WTC11 (cell line): Measurements from ENCODE around the gene MAPT. TPM values are rescaled to one million over a fixed set of nuclear protein-coding genes. Genes with fewer than 3 reads are reported as not detected.

ENCODE experiments used
- ATAC-seq: fragments of 200-7000 bp; cut with Tn5 transposase; 2 replicates; pipeline ENCODE4 v1.10.0; 2021; ENCODE audit warnings: mild to moderate bottlenecking, moderate library complexity
- CTCF ChIA-PET: fragments of 300-600 bp; sonication (Branson Sonifier 250); formaldehyde crosslinking; loops from one replicate; lab custom pipeline; 2021; ENCODE audit warnings: antibody characterized with exemption; lab: Charles Lee
- POLR2A ChIA-PET: fragments of 350-600 bp; sonication (Branson Sonifier 250); formaldehyde crosslinking; loops from one replicate; lab custom pipeline; 2021; ENCODE audit warnings: antibody characterized with exemption; lab: Charles Lee
- DNase-seq: peaks from one replicate; pipeline ENCODE4 v3.0.0; 2021; ENCODE audit warnings: low spot score
- H3K27ac Mint-ChIP-seq: 2 replicates; pipeline ENCODE4 v1.8.0; 2021; ENCODE audit warnings: mixed read lengths
- H3K27me3 Mint-ChIP-seq: 2 replicates; pipeline ENCODE4 v1.8.0; 2021; ENCODE audit warnings: low read depth, mild to moderate bottlenecking, moderate library complexity, mixed read lengths
- H3K36me3 Mint-ChIP-seq: 2 replicates; pipeline ENCODE4 v1.8.0; 2021; ENCODE audit warnings: mixed read lengths
- H3K4me1 Mint-ChIP-seq: 2 replicates; pipeline ENCODE4 v1.8.0; 2022; ENCODE audit warnings: mixed read lengths
- H3K4me3 Mint-ChIP-seq: 2 replicates; pipeline ENCODE4 v1.8.0; 2021; ENCODE audit warnings: mild to moderate bottlenecking, moderate library complexity, mixed read lengths
- H3K9me3 Mint-ChIP-seq: 2 replicates; pipeline ENCODE4 v1.8.0; 2021; ENCODE audit warnings: mixed read lengths
- CBFB ChIP-seq: sonication (generic); formaldehyde crosslinking; IDR thresholded peaks from 2 replicates; pipeline ENCODE4 v1.8.1; 2022; ENCODE audit warnings: mild to moderate bottlenecking, low read depth, missing genetic modification reagents
- GRHL2 ChIP-seq: fragments of 250-450 bp; sonication (Bioruptor Pico); IDR thresholded peaks from 2 replicates; pipeline ENCODE4 v1.8.0; 2022; ENCODE audit warnings: mild to moderate bottlenecking, moderate library complexity; ENCODE audit not compliant: insufficient replicate concordance, severe bottlenecking
- JUN ChIP-seq: sonication (generic); formaldehyde crosslinking; IDR thresholded peaks from 2 replicates; pipeline ENCODE4 v1.8.0; 2023; ENCODE audit warnings: mild to moderate bottlenecking, missing genetic modification reagents
- MYBL2 ChIP-seq: sonication (generic); formaldehyde crosslinking; IDR thresholded peaks from 2 replicates; pipeline ENCODE4 v1.8.1; 2023; ENCODE audit warnings: mild to moderate bottlenecking, moderate library complexity, missing genetic modification reagents
- NR2C2 ChIP-seq: sonication (generic); formaldehyde crosslinking; IDR thresholded peaks from 2 replicates; pipeline ENCODE4 v1.8.0; 2022; ENCODE audit warnings: mild to moderate bottlenecking, missing genetic modification reagents
- SMAD4 ChIP-seq: sonication (generic); formaldehyde crosslinking; IDR thresholded peaks from 2 replicates; pipeline ENCODE4 v1.8.0; 2022; ENCODE audit warnings: mild to moderate bottlenecking, missing genetic modification reagents
- TEAD4 ChIP-seq: sonication (generic); formaldehyde crosslinking; IDR thresholded peaks from 2 replicates; pipeline ENCODE4 v1.8.0; 2022; ENCODE audit warnings: mild to moderate bottlenecking, missing genetic modification reagents
- ZNF138 ChIP-seq: sonication (generic); formaldehyde crosslinking; conservative IDR thresholded peaks from 2 replicates; pipeline ENCODE4 v1.8.1; 2022; ENCODE audit warnings: mild to moderate bottlenecking, moderate library complexity, missing genetic modification reagents
- total RNA-seq: library from RNA; stranded (reverse); gene quantifications from 3 replicates; pipeline ENCODE4 v1.2.3, GENCODE V29; 2021
- TF ChIP-seq, protein P1 (sequence below): fragments of 250-450 bp; sonication (Bioruptor Pico); IDR thresholded peaks from 2 replicates; pipeline ENCODE4 v1.9.0; 2021; ENCODE audit warnings: mild to moderate bottlenecking, borderline replicate concordance
- TF ChIP-seq, protein P2 (sequence below): sonication (generic); formaldehyde crosslinking; IDR thresholded peaks from 2 replicates; pipeline ENCODE4 v1.8.0; 2022; ENCODE audit warnings: mild to moderate bottlenecking, missing genetic modification reagents
- TF ChIP-seq, protein P3 (sequence below): sonication (generic); formaldehyde crosslinking; IDR thresholded peaks from 2 replicates; pipeline ENCODE4 v1.8.1; 2023; ENCODE audit warnings: mild to moderate bottlenecking, moderate library complexity, missing genetic modification reagents
- TF ChIP-seq, protein P4 (sequence below): sonication (generic); formaldehyde crosslinking; IDR thresholded peaks from 2 replicates; pipeline ENCODE4 v1.8.1; 2022; ENCODE audit warnings: mild to moderate bottlenecking, moderate library complexity, missing genetic modification reagents
- TF ChIP-seq, protein P5 (sequence below): sonication (generic); formaldehyde crosslinking; IDR thresholded peaks from 2 replicates; pipeline ENCODE4 v1.8.1; 2023; ENCODE audit warnings: mild to moderate bottlenecking, missing genetic modification reagents, moderate library complexity
- TF ChIP-seq, protein P6 (sequence below): sonication (generic); formaldehyde crosslinking; IDR thresholded peaks from 2 replicates; pipeline ENCODE4 v1.8.1; 2022; ENCODE audit warnings: mild to moderate bottlenecking, missing genetic modification reagents, moderate library complexity, borderline replicate concordance
- TF ChIP-seq, protein P7 (sequence below): sonication (generic); formaldehyde crosslinking; IDR thresholded peaks from 2 replicates; pipeline ENCODE4 v1.8.0; 2022; ENCODE audit warnings: missing genetic modification reagents
- TF ChIP-seq, protein P8 (sequence below): fragments of 250-450 bp; sonication (Bioruptor Pico); IDR thresholded peaks from 2 replicates; pipeline ENCODE4 v1.9.0; 2021; ENCODE audit warnings: moderate library complexity, mild to moderate bottlenecking, inconsistent platforms, borderline replicate concordance

Gene MAPT
- total RNA-seq, 1 experiment from 2014 or later, result 2.2 TPM

DNA sequence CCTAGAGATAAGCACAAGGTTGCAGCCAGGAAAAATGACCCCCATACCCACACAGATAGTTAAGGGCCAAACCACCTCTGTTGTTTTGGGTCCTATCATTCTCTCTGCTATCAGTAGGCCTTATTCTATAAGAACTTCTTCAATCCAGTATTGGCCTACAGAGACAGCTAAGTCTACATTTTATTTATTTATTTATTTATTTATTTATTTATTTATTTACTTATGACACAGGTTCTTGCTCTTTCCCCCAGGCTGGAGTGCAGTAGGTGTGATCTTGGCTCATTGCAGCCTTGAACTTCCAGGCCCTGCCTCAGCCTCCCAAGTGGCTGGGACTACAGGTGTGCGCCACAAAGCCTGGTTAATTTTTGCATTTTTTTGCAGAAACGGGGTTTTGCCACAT is 7.5 kb upstream of the MAPT start (continued):
- TF ChIP-seq, protein P1, sequence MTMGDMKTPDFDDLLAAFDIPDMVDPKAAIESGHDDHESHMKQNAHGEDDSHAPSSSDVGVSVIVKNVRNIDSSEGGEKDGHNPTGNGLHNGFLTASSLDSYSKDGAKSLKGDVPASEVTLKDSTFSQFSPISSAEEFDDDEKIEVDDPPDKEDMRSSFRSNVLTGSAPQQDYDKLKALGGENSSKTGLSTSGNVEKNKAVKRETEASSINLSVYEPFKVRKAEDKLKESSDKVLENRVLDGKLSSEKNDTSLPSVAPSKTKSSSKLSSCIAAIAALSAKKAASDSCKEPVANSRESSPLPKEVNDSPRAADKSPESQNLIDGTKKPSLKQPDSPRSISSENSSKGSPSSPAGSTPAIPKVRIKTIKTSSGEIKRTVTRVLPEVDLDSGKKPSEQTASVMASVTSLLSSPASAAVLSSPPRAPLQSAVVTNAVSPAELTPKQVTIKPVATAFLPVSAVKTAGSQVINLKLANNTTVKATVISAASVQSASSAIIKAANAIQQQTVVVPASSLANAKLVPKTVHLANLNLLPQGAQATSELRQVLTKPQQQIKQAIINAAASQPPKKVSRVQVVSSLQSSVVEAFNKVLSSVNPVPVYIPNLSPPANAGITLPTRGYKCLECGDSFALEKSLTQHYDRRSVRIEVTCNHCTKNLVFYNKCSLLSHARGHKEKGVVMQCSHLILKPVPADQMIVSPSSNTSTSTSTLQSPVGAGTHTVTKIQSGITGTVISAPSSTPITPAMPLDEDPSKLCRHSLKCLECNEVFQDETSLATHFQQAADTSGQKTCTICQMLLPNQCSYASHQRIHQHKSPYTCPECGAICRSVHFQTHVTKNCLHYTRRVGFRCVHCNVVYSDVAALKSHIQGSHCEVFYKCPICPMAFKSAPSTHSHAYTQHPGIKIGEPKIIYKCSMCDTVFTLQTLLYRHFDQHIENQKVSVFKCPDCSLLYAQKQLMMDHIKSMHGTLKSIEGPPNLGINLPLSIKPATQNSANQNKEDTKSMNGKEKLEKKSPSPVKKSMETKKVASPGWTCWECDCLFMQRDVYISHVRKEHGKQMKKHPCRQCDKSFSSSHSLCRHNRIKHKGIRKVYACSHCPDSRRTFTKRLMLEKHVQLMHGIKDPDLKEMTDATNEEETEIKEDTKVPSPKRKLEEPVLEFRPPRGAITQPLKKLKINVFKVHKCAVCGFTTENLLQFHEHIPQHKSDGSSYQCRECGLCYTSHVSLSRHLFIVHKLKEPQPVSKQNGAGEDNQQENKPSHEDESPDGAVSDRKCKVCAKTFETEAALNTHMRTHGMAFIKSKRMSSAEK (CRISPR knock-in tag), result no peak
- TF ChIP-seq CBFB (CRISPR knock-in tag), result no peak
- TF ChIP-seq, protein P2, sequence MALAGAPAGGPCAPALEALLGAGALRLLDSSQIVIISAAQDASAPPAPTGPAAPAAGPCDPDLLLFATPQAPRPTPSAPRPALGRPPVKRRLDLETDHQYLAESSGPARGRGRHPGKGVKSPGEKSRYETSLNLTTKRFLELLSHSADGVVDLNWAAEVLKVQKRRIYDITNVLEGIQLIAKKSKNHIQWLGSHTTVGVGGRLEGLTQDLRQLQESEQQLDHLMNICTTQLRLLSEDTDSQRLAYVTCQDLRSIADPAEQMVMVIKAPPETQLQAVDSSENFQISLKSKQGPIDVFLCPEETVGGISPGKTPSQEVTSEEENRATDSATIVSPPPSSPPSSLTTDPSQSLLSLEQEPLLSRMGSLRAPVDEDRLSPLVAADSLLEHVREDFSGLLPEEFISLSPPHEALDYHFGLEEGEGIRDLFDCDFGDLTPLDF (CRISPR knock-in tag), result no peak
- no peak for TF ChIP-seq MYBL2 (CRISPR knock-in tag)
- TF ChIP-seq, protein P3, sequence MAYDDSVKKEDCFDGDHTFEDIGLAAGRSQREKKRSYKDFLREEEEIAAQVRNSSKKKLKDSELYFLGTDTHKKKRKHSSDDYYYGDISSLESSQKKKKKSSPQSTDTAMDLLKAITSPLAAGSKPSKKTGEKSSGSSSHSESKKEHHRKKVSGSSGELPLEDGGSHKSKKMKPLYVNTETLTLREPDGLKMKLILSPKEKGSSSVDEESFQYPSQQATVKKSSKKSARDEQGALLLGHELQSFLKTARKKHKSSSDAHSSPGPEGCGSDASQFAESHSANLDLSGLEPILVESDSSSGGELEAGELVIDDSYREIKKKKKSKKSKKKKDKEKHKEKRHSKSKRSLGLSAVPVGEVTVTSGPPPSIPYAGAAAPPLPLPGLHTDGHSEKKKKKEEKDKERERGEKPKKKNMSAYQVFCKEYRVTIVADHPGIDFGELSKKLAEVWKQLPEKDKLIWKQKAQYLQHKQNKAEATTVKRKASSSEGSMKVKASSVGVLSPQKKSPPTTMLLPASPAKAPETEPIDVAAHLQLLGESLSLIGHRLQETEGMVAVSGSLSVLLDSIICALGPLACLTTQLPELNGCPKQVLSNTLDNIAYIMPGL, result no peak
- no peak for TF ChIP-seq TEAD4 (CRISPR knock-in tag)
- TF ChIP-seq NR2C2 (CRISPR knock-in tag), result no peak
- TF ChIP-seq, protein P4, sequence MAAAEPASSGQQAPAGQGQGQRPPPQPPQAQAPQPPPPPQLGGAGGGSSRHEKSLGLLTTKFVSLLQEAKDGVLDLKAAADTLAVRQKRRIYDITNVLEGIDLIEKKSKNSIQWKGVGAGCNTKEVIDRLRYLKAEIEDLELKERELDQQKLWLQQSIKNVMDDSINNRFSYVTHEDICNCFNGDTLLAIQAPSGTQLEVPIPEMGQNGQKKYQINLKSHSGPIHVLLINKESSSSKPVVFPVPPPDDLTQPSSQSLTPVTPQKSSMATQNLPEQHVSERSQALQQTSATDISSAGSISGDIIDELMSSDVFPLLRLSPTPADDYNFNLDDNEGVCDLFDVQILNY (CRISPR knock-in tag), result no peak
- TF ChIP-seq, protein P5, sequence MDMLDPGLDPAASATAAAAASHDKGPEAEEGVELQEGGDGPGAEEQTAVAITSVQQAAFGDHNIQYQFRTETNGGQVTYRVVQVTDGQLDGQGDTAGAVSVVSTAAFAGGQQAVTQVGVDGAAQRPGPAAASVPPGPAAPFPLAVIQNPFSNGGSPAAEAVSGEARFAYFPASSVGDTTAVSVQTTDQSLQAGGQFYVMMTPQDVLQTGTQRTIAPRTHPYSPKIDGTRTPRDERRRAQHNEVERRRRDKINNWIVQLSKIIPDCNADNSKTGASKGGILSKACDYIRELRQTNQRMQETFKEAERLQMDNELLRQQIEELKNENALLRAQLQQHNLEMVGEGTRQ (CRISPR knock-in tag), result no peak

DNA sequence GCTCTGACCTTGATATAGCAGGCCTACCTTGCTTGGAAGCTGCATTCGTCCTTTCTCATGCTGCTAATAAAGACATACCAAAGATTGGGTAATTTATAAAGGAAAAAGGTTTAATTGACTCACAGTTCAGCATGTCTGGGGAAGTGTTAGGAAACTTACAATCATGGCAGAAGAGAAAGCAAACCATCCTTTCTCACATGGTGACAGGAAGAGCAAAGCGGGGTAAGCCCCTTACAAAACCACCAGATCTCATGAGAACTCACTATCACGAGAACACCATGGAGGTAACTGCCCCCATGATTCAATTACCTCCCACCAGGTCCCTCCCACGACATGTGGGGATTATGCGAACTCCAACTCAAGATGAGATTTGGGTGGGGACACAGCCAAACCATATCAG is 6.0 kb upstream of the MAPT start:
- H3K4me3 Mint-ChIP-seq, result no peak overlapping the region
- H3K27ac Mint-ChIP-seq, result no peak overlapping the region
- DNase-seq, result no peak
- H3K9me3 Mint-ChIP-seq, result no peaks in the 10 kb centered on the region
- ATAC-seq, result no peak
- no peaks in the 10 kb centered on the region for H3K36me3 Mint-ChIP-seq
- ChIA-PET POLR2A (no interaction called here), CTCF (interaction anchor here (0.6 kb wide), 1 partner anchor 83 kb away, joined by 3 read pairs; no protein-coding TSS in a partner anchor)
- H3K27me3 Mint-ChIP-seq, result peaks cover 33% of the 10 kb centered on the region
- no peaks in the 10 kb centered on the region for H3K4me1 Mint-ChIP-seq
- TF ChIP-seq, protein P1 (CRISPR knock-in tag), result no peak
- TF ChIP-seq GRHL2 (CRISPR knock-in tag) (no peak), ZNF138 (CRISPR knock-in tag) (no peak), JUN (no peak), SMAD4 (no peak)
- TF ChIP-seq, protein P6, sequence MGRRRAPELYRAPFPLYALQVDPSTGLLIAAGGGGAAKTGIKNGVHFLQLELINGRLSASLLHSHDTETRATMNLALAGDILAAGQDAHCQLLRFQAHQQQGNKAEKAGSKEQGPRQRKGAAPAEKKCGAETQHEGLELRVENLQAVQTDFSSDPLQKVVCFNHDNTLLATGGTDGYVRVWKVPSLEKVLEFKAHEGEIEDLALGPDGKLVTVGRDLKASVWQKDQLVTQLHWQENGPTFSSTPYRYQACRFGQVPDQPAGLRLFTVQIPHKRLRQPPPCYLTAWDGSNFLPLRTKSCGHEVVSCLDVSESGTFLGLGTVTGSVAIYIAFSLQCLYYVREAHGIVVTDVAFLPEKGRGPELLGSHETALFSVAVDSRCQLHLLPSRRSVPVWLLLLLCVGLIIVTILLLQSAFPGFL (CRISPR knock-in tag), result no peak
- TF ChIP-seq, protein P7, sequence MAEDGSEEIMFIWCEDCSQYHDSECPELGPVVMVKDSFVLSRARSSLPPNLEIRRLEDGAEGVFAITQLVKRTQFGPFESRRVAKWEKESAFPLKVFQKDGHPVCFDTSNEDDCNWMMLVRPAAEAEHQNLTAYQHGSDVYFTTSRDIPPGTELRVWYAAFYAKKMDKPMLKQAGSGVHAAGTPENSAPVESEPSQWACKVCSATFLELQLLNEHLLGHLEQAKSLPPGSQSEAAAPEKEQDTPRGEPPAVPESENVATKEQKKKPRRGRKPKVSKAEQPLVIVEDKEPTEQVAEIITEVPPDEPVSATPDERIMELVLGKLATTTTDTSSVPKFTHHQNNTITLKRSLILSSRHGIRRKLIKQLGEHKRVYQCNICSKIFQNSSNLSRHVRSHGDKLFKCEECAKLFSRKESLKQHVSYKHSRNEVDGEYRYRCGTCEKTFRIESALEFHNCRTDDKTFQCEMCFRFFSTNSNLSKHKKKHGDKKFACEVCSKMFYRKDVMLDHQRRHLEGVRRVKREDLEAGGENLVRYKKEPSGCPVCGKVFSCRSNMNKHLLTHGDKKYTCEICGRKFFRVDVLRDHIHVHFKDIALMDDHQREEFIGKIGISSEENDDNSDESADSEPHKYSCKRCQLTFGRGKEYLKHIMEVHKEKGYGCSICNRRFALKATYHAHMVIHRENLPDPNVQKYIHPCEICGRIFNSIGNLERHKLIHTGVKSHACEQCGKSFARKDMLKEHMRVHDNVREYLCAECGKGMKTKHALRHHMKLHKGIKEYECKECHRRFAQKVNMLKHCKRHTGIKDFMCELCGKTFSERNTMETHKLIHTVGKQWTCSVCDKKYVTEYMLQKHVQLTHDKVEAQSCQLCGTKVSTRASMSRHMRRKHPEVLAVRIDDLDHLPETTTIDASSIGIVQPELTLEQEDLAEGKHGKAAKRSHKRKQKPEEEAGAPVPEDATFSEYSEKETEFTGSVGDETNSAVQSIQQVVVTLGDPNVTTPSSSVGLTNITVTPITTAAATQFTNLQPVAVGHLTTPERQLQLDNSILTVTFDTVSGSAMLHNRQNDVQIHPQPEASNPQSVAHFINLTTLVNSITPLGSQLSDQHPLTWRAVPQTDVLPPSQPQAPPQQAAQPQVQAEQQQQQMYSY (CRISPR knock-in tag), result no peak
- TF ChIP-seq, protein P8, sequence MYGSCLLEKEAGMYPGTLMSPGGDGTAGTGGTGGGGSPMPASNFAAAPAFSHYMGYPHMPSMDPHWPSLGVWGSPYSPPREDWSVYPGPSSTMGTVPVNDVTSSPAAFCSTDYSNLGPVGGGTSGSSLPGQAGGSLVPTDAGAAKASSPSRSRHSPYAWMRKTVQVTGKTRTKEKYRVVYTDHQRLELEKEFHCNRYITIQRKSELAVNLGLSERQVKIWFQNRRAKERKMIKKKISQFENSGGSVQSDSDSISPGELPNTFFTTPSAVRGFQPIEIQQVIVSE (CRISPR knock-in tag), result no peak
